ENCODE data around the gene CLTB.
A peak's percentile ranks its signal among the peaks of the same experiment; 100 is the strongest.

The CLTB gene

DNA sequence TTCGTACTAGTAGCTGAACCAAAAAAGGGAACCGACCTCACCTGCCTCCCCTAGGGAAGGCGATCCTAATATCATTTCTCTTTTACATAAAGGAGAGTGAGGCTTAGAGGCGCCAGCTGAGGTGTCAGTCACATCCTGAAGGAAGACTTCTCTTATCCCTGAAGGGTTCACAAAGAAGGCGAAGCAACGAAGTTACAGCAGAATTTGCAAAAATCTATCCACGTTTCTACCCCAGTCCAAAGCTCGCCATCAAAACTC, 54.2 kb downstream of the CLTB start:
- H3K9me2 ChIP-seq (replicated peaks; ENCODE audit: control insufficient read depth, low read length), result no peaks in the 10 kb centered on the region
- TF ChIP-seq, protein P1, sequence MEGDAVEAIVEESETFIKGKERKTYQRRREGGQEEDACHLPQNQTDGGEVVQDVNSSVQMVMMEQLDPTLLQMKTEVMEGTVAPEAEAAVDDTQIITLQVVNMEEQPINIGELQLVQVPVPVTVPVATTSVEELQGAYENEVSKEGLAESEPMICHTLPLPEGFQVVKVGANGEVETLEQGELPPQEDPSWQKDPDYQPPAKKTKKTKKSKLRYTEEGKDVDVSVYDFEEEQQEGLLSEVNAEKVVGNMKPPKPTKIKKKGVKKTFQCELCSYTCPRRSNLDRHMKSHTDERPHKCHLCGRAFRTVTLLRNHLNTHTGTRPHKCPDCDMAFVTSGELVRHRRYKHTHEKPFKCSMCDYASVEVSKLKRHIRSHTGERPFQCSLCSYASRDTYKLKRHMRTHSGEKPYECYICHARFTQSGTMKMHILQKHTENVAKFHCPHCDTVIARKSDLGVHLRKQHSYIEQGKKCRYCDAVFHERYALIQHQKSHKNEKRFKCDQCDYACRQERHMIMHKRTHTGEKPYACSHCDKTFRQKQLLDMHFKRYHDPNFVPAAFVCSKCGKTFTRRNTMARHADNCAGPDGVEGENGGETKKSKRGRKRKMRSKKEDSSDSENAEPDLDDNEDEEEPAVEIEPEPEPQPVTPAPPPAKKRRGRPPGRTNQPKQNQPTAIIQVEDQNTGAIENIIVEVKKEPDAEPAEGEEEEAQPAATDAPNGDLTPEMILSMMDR (IDR thresholded peaks at IDR 0.05; ENCODE audit: low read depth, low read length, poor library complexity, severe bottlenecking), result no peak
- TF ChIP-seq EZH2phosphoT487 (IDR thresholded peaks at IDR 0.05; ENCODE audit: borderline replicate concordance, low read length), result no peak
- H4K20me1 ChIP-seq (ENCODE audit: control insufficient read depth, insufficient read depth, low read depth, low read length), result peaks cover 7% of the 10 kb centered on the region; the same call in 1 of the 2 replicates
- H3K9me3 ChIP-seq (ENCODE audit: control insufficient read depth, insufficient read depth, low read length), result no peaks in the 10 kb centered on the region
- H3K4me3 ChIP-seq (ENCODE audit: low read length), result peak overlapping the region; percentile 93
- peaks cover 9% of the 10 kb centered on the region for H3F3A ChIP-seq (ENCODE audit: control insufficient read depth, insufficient read depth)
- H3K79me2 ChIP-seq (ENCODE audit: control insufficient read depth, low read length), result peaks cover 37% of the 10 kb centered on the region
- H3K36me3 ChIP-seq (ENCODE audit: control insufficient read depth, low read length), result peaks cover 21% of the 10 kb centered on the region
- peak overlapping the region; percentile 52 for H3K27ac ChIP-seq (ENCODE audit: low read depth, low read length)
- peak overlapping the region; percentile 86 for H3K4me2 ChIP-seq (ENCODE audit: low read length)
- H3K4me1 ChIP-seq (ENCODE audit: control insufficient read depth, low read length), result peaks cover 35% of the 10 kb centered on the region
- 0 out of 2 replicates have a peak, but pooled peaks cover 3% of the 10 kb centered on the region for H3K27me3 ChIP-seq (ENCODE audit: control insufficient read depth, low read length)

DNA sequence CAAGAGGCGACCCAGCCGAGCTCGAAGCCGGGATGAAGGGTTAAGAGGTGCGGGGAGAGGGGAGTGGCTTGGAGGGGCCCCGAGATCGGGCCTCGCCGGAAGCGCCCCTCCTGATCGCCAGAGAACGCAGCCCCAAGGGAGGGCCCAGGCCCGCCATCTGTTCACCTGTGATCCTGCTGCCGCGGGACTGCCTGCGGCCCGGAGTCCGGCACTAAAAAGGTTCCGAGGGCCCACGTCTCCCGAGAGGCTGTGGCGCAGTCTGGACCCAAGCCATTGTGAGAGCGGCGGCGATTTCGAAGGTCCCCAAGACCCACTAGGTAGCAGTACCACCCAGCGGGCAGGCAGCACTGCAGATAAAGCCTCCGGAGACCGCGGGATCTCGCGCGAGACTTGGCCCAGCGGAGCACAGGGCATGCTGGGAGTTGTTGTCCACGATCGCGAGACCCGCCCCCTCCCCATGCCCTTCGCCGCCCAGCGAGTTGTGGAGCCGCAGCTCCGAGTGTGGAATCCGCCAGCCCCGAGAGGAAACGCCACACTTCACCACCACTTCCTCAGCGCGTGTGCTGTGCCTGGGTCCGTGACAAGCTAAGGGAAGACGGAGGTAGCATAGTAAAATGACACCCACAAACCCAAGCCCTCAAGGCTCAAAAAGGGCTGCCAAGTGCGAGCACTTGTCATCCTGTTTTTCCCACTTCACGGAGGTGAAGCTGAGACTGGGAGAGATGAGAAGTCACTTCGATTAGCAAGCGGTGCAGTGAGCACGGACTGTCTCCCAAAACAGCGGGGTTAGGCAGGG, 54.7 kb downstream of the CLTB start, which contains the start of gene KIAA1191:
KIAA1191 (minus strand) TSS at position 328 of the 796 bp plus-strand sequence. CDS start 2,256 bp downstream, outside the sequence.
- no peak for TF ChIP-seq EZH2phosphoT487 (IDR thresholded peaks at IDR 0.05; ENCODE audit: borderline replicate concordance, low read length)
- TF ChIP-seq, protein P1 (IDR thresholded peaks at IDR 0.05; ENCODE audit: low read depth, low read length, poor library complexity, severe bottlenecking), result peak; percentile 32
- Histone ChIP-seq H3K79me2 (ENCODE audit: control insufficient read depth, low read length) (peaks cover 42% of the 10 kb centered on the region), H3K4me2 (ENCODE audit: low read length) (peak within 1 kb of the TSS; percentile 86), H4K20me1 (ENCODE audit: control insufficient read depth, insufficient read depth, low read depth, low read length) (peaks cover 7% of the 10 kb centered on the region; the same call in 1 of the 2 replicates), H3K4me3 (ENCODE audit: low read length) (peak within 1 kb of the TSS; percentile 93), H3K36me3 (ENCODE audit: control insufficient read depth, low read length) (peaks cover 25% of the 10 kb centered on the region), H3F3A (ENCODE audit: control insufficient read depth, insufficient read depth) (peaks cover 9% of the 10 kb centered on the region), H3K27ac (ENCODE audit: low read depth, low read length) (peak within 1 kb of the TSS; percentile 52), H3K9me3 (ENCODE audit: control insufficient read depth, insufficient read depth, low read length) (no peaks in the 10 kb centered on the region), H3K9me2 (replicated peaks; ENCODE audit: control insufficient read depth, low read length) (no peaks in the 10 kb centered on the region), H3K4me1 (ENCODE audit: control insufficient read depth, low read length) (peaks cover 35% of the 10 kb centered on the region), H3K27me3 (ENCODE audit: control insufficient read depth, low read length) (0 out of 2 replicates have a peak, but pooled peaks cover 3% of the 10 kb centered on the region)

DNA sequence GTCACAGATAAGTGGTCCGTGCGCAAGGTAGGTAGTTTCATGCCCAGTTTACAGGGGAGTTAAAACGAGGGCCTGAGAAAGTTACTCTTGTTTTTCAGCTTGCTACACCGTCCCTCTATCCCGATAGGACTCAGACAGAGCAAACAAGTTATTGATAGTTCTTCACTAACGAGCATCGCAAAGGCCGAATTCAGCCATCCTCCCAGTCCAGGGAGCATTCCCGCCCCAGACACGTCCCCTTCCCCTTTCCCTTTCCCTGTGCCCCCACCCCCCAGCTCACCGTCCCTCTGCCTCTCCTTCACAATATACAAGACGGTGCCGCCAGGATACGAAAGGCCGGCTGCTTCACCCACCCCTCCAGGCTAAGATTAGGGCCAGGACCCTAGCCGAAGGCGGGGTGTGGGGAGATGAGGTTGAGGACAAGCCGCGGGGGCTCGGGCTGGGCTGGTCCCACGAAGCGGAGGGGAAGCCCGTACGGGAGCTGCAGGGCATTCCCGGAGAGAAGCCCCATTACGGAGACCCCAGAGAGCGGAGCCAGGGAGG, 55.4 kb downstream of the CLTB start:
- peaks cover 32% of the 10 kb centered on the region for H3K36me3 ChIP-seq (ENCODE audit: control insufficient read depth, low read length)
- H3K27ac ChIP-seq (ENCODE audit: low read depth, low read length), result peak overlapping the region; percentile 52
- H3K9me2 ChIP-seq (replicated peaks; ENCODE audit: control insufficient read depth, low read length), result no peaks in the 10 kb centered on the region
- TF ChIP-seq, protein P1 (IDR thresholded peaks at IDR 0.05; ENCODE audit: low read depth, low read length, poor library complexity, severe bottlenecking), result no peak
- no peak for TF ChIP-seq EZH2phosphoT487 (IDR thresholded peaks at IDR 0.05; ENCODE audit: borderline replicate concordance, low read length)
- H3K9me3 ChIP-seq (ENCODE audit: control insufficient read depth, insufficient read depth, low read length), result no peaks in the 10 kb centered on the region
- peaks cover 49% of the 10 kb centered on the region for H3K79me2 ChIP-seq (ENCODE audit: control insufficient read depth, low read length)
- peaks cover 9% of the 10 kb centered on the region for H3F3A ChIP-seq (ENCODE audit: control insufficient read depth, insufficient read depth)
- peak overlapping the region; percentile 93 for H3K4me3 ChIP-seq (ENCODE audit: low read length)
- peaks cover 31% of the 10 kb centered on the region for H3K4me1 ChIP-seq (ENCODE audit: control insufficient read depth, low read length)
- H3K4me2 ChIP-seq (ENCODE audit: low read length), result peak overlapping the region; percentile 86
- 0 out of 2 replicates have a peak, but pooled peaks cover 3% of the 10 kb centered on the region for H3K27me3 ChIP-seq (ENCODE audit: control insufficient read depth, low read length)
- H4K20me1 ChIP-seq (ENCODE audit: control insufficient read depth, insufficient read depth, low read depth, low read length), result peaks cover 7% of the 10 kb centered on the region; the same call in 1 of the 2 replicates
